Transverse colon (tissue), 4 donors: ENCODE measurements around the gene HMCN1.

Experiments used
- POLR2A ChIP-seq: fragments of 450-650 bp; IDR thresholded peaks from one replicate; pipeline ENCODE4 v1.6.1; 2016; ENCODE audit warnings: antibody characterized with exemption, mild to moderate bottlenecking, moderate library complexity
- POLR2AphosphoS5 ChIP-seq, 3 donors: sonication (generic); formaldehyde crosslinking; IDR thresholded peaks; one replicate each; pipeline ENCODE4 v1.6.1; 2016; ENCODE audit warnings: antibody characterized with exemption in 3 of 3
- TF ChIP-seq, protein P1 (sequence below), 5 experiments: fragments of 200-600 bp in 3 of 5; fragments of 450-650 bp in 2 of 5; sonication (generic) in 3 of 5; IDR thresholded peaks; 1 replicate in 2 of 5; 2 replicates in 3 of 5; pipeline ENCODE4 v1.5.1; 2016 to 2017; ENCODE audit warnings: antibody characterized with exemption in 5 of 5, inconsistent platforms in 3 of 5, mild to moderate bottlenecking in 2 of 5, moderate library complexity in 1 of 5

DNA sequence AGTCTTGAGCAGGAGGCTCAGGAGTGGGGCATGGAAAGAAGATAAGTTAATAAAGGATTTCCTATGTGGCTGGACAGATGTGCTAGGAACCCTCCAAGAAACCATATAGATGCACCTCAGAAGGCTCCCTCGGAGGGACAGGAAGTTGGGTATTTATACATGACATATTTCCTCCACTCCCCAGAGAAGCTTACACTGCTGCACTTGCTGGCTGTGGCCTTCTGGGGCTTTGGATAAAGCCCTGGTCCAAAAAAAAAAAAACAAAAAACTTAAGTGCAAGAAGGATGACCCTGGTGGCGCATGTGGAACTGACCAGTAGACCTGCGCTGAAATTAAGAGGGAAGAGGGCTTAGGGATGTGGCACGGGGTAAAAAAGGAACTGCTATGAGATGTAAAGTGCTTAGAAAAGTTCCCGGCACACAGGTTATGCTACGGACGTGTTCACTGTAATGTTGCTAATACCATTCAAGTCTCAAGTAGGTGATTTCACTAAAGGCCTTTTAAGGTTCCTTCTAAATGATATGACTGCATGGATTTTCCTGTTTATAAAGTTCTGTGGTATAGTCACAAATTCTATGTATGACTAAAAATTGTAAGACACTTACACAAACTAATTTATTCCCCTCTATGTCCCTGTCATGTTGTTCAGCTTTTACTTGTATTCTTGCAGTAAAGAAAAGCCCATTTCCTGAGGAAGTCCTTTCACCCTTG lies 253.6 kb downstream of the HMCN1 start:
- TF ChIP-seq, protein P1, sequence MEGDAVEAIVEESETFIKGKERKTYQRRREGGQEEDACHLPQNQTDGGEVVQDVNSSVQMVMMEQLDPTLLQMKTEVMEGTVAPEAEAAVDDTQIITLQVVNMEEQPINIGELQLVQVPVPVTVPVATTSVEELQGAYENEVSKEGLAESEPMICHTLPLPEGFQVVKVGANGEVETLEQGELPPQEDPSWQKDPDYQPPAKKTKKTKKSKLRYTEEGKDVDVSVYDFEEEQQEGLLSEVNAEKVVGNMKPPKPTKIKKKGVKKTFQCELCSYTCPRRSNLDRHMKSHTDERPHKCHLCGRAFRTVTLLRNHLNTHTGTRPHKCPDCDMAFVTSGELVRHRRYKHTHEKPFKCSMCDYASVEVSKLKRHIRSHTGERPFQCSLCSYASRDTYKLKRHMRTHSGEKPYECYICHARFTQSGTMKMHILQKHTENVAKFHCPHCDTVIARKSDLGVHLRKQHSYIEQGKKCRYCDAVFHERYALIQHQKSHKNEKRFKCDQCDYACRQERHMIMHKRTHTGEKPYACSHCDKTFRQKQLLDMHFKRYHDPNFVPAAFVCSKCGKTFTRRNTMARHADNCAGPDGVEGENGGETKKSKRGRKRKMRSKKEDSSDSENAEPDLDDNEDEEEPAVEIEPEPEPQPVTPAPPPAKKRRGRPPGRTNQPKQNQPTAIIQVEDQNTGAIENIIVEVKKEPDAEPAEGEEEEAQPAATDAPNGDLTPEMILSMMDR (IDR thresholded peaks at IDR 0.05), result no peak
- no peak for TF ChIP-seq POLR2AphosphoS5 (IDR thresholded peaks at IDR 0.05)
- no peak for TF ChIP-seq POLR2A
